ENCODE data around the gene DNAJB11. TPM values are rescaled to one million over a fixed set of nuclear protein-coding genes. Genes with fewer than 3 reads are reported as not detected.
"Not testable (repeated sequence)": the region's sequence is repeated elsewhere in the genome, so short reads cannot be mapped to it uniquely, and the experiment has no call there.

The DNAJB11 gene
- total RNA-seq, 1 donor from 2014 or later = 60.4 TPM

GRCh38 chr3:186618318-186618938 lies 47.9 kb downstream of the DNAJB11 start:
- no peak for DNase-seq

GRCh38 chr3:186619787-186620212 lies 49.3 kb downstream of the DNAJB11 start:
- DNase-seq = no peak

GRCh38 chr3:186620213-186621092 lies 49.9 kb downstream of the DNAJB11 start:
- no peak for DNase-seq

- no peak for DNase-seq
Measured at GRCh38 chr3:186621894-186622650, 51.6 kb downstream of the DNAJB11 start.

GRCh38 chr3:186622651-186623310 lies 52.3 kb downstream of the DNAJB11 start:
- no peak for DNase-seq

GRCh38 chr3:186624598-186624997 lies 54.1 kb downstream of the DNAJB11 start:
- DNase-seq = no peak

GRCh38 chr3:186625600-186626042 lies 55.1 kb downstream of the DNAJB11 start:
- no peak for DNase-seq

- DNase-seq = no peak
Measured at GRCh38 chr3:186626254-186626847, 55.8 kb downstream of the DNAJB11 start.

- no peak for DNase-seq
Measured at GRCh38 chr3:186627852-186628414, 57.4 kb downstream of the DNAJB11 start.

- DNase-seq = no peak
Measured at GRCh38 chr3:186628756-186629155, 58.2 kb downstream of the DNAJB11 start.

- no peak for DNase-seq
Measured at GRCh38 chr3:186630950-186631641, 60.6 kb downstream of the DNAJB11 start.

GRCh38 chr3:186633481-186633880 lies 63.0 kb downstream of the DNAJB11 start:
- no peak for DNase-seq

GRCh38 chr3:186634207-186634606 lies 63.7 kb downstream of the DNAJB11 start:
- not testable (repeated sequence) for DNase-seq

Other genes starting within 250 kb of the DNAJB11 start
- under 0.01 and 0.42 TPM in 2 replicates for gene DGKG, start 208.5 kb upstream of the DNAJB11 start, total RNA-seq
- gene CRYGS, start 26.3 kb upstream of the DNAJB11 start, total RNA-seq = 0.70 and 2.4 TPM in 2 replicates
- gene TBCCD1, start 3.4 kb upstream of the DNAJB11 start, total RNA-seq = 19.3 and 28.2 TPM in 2 replicates
- 0.05 TPM in 1 of 2 replicates, not detected in the other for gene AHSG, start 42.3 kb downstream of the DNAJB11 start, total RNA-seq
- not detected in 2 replicates for gene FETUB, start 69.7 kb downstream of the DNAJB11 start, total RNA-seq
- not detected in 2 replicates for gene HRG, start 95.3 kb downstream of the DNAJB11 start, total RNA-seq
- not detected in 2 replicates for gene KNG1, start 146.6 kb downstream of the DNAJB11 start, total RNA-seq
- 564 and 1,344 TPM in 2 replicates for gene EIF4A2, start 212.9 kb downstream of the DNAJB11 start, total RNA-seq
- 27.9 and 32.0 TPM in 2 replicates for gene RFC4, start 235.8 kb downstream of the DNAJB11 start, total RNA-seq